Fibroblast of lung (primary cell): ENCODE measurements around the gene GPC5. TPM values are rescaled to one million over a fixed set of nuclear protein-coding genes. Genes with fewer than 3 reads are reported as not detected.

Experiments
- DNase-seq, 2 donors: peaks; one replicate each; pipeline versions ENCODE4 v3.0.0 to v3.0.0-alpha.2; 2010; ENCODE audit warnings: low read depth in 2 of 2
- H2AFZ ChIP-seq: 2 replicates; pipeline ENCODE4 v1.5.1; 2012; ENCODE audit warnings: low read length, control low read depth, inconsistent platforms
- H3K27ac ChIP-seq: 2 replicates; pipeline ENCODE4 v1.5.1; 2011; ENCODE audit warnings: low read length, control low read depth; ENCODE audit not compliant: insufficient read depth
- H3K27me3 ChIP-seq: 2 replicates; pipeline ENCODE4 v1.5.1; 2011; ENCODE audit warnings: mild to moderate bottlenecking, low read length; ENCODE audit not compliant: control insufficient read depth, insufficient read depth
- H3K36me3 ChIP-seq: 2 replicates; pipeline ENCODE4 v1.5.1; 2011; ENCODE audit warnings: low read length; ENCODE audit not compliant: control insufficient read depth, insufficient read depth
- H3K4me1 ChIP-seq: 2 replicates; pipeline ENCODE4 v1.5.1; 2011; ENCODE audit warnings: low read length; ENCODE audit not compliant: control insufficient read depth, insufficient read depth; ENCODE audit errors: extremely low read depth
- H3K4me2 ChIP-seq: 2 replicates; pipeline ENCODE4 v1.5.1; 2011; ENCODE audit warnings: low read length, control low read depth; ENCODE audit not compliant: insufficient read depth; ENCODE audit errors: extremely low read depth
- H3K4me3 ChIP-seq, 4 experiments: fragments of 200-600 bp in 1 of 4; sonication (generic) in 1 of 4; replicated peaks in 1 of 4; 2 replicates each; pipeline ENCODE4 v1.5.1; 2011 to 2016; ENCODE audit warnings: low read length in 4 of 4, low read depth in 3 of 4, mild to moderate bottlenecking in 3 of 4, control low read depth in 2 of 4, inconsistent platforms in 1 of 4, mixed read lengths in 1 of 4; ENCODE audit not compliant: insufficient read depth in 1 of 4; ENCODE audit errors: control extremely low read depth in 1 of 4
- H3K79me2 ChIP-seq: 2 replicates; pipeline ENCODE4 v1.5.1; 2012; ENCODE audit warnings: mild to moderate bottlenecking, low read length, inconsistent platforms; ENCODE audit not compliant: control insufficient read depth, insufficient read depth
- H3K9ac ChIP-seq: 2 replicates; pipeline ENCODE4 v1.5.1; 2011; ENCODE audit warnings: mild to moderate bottlenecking, low read length, control low read depth; ENCODE audit not compliant: insufficient read depth
- H3K9me3 ChIP-seq: 2 replicates; pipeline ENCODE4 v1.5.1; 2012; ENCODE audit warnings: low read depth, low read length; ENCODE audit not compliant: control insufficient read depth, insufficient read depth
- H4K20me1 ChIP-seq: 2 replicates; pipeline ENCODE4 v1.5.1; 2011; ENCODE audit warnings: low read length; ENCODE audit not compliant: control insufficient read depth, insufficient read depth; ENCODE audit errors: extremely low read depth
- CTCF ChIP-seq, 2 donors: IDR thresholded peaks in 1 of 2; conservative IDR thresholded peaks in 1 of 2; 1 replicate in 1 of 2; 2 replicates in 1 of 2; pipeline ENCODE4 v1.5.1; 2011 to 2012; ENCODE audit warnings: low read length in 2 of 2, control low read depth in 1 of 2, inconsistent platforms in 1 of 2, low read depth in 1 of 2, mild to moderate bottlenecking in 1 of 2
- EZH2 ChIP-seq: IDR thresholded peaks from 2 replicates; pipeline ENCODE4 v1.5.1; 2012; ENCODE audit warnings: low read length, control low read depth, mild to moderate bottlenecking; ENCODE audit errors: missing control alignments
- polyA plus RNA-seq, 2 donors: library from polyadenylated mRNA; depleted of rRNA in 1 of 2; stranded (reverse) in 1 of 2; unstranded in 1 of 2; fragments of >200 nt; gene quantifications; 2 replicates each; pipeline ENCODE4 v1.2.1, GENCODE V29; 2011 to 2012; ENCODE audit warnings: missing spikeins in 1 of 2
- total RNA-seq: library from RNA; depleted of rRNA; stranded (reverse); fragments of >200 nt; gene quantifications from 2 replicates; pipeline ENCODE4 v1.2.1, GENCODE V29; 2014

The GPC5 gene
- total and polyA plus RNA-seq, 2 donors (not counting 1 experiment from before 2014, with no cell fraction given): 0.17 TPM; not detected in 1

GRCh38 chr13:91482427-91482826 is 84.0 kb downstream of the GPC5 start:
- Histone ChIP-seq H3K36me3 (no peaks in the 10 kb centered on the region), H3K27ac (no peak overlapping the region), H3K9ac (no peak overlapping the region), H3K4me2 (no peak overlapping the region), H3K27me3 (no peaks in the 10 kb centered on the region), H2AFZ (no peak overlapping the region), H3K9me3 (no peaks in the 10 kb centered on the region), H3K4me3 (no peak overlapping the region), H4K20me1 (no peaks in the 10 kb centered on the region), H3K4me1 (no peaks in the 10 kb centered on the region), H3K79me2 (no peaks in the 10 kb centered on the region)
- peak in 1 of 2 donors; percentile 10 for DNase-seq
- TF ChIP-seq EZH2: no peak
- TF ChIP-seq CTCF (conservative IDR thresholded peaks at IDR 0.05 in 1 of 2, IDR thresholded peaks at IDR 0.05 in 1 of 2; ENCODE audit: low read depth in 1 of 2, low read length in 2 of 2): no peak

- Histone ChIP-seq H3K27me3 (no peaks in the 10 kb centered on the region), H2AFZ (no peak overlapping the region), H3K9me3 (no peaks in the 10 kb centered on the region), H3K4me2 (no peak overlapping the region), H3K4me3 (no peak overlapping the region), H3K36me3 (no peaks in the 10 kb centered on the region), H3K9ac (no peak overlapping the region), H3K4me1 (no peaks in the 10 kb centered on the region), H3K27ac (no peak overlapping the region), H3K79me2 (no peaks in the 10 kb centered on the region), H4K20me1 (no peaks in the 10 kb centered on the region)
- DNase-seq: no peak
- no peak for TF ChIP-seq CTCF (conservative IDR thresholded peaks at IDR 0.05 in 1 of 2, IDR thresholded peaks at IDR 0.05 in 1 of 2; ENCODE audit: low read depth in 1 of 2, low read length in 2 of 2)
- no peak for TF ChIP-seq EZH2
Measured at GRCh38 chr13:91491980-91492379, 93.6 kb downstream of the GPC5 start.

GRCh38 chr13:91493442-91493841 is 95.0 kb downstream of the GPC5 start:
- H3K9ac ChIP-seq: no peak overlapping the region
- no peaks in the 10 kb centered on the region for H3K36me3 ChIP-seq
- no peak for TF ChIP-seq CTCF (conservative IDR thresholded peaks at IDR 0.05 in 1 of 2, IDR thresholded peaks at IDR 0.05 in 1 of 2; ENCODE audit: low read depth in 1 of 2, low read length in 2 of 2)
- H3K4me3 ChIP-seq: no peak overlapping the region
- no peaks in the 10 kb centered on the region for H3K9me3 ChIP-seq
- H3K27ac ChIP-seq: no peak overlapping the region
- no peak overlapping the region for H3K4me2 ChIP-seq
- no peaks in the 10 kb centered on the region for H3K27me3 ChIP-seq
- no peaks in the 10 kb centered on the region for H4K20me1 ChIP-seq
- no peaks in the 10 kb centered on the region for H3K79me2 ChIP-seq
- no peak overlapping the region for H2AFZ ChIP-seq
- no peak for DNase-seq
- H3K4me1 ChIP-seq: no peaks in the 10 kb centered on the region
